Calu3 (cell line): ENCODE results near the gene PCSK5. TPM values are rescaled to one million over a fixed set of nuclear protein-coding genes. Genes with fewer than 3 reads are reported as not detected.

Source experiments
- BruUV-seq: library from RNA; stranded (reverse); fragments of 400-500 nt; replicated peaks from 2 replicates; lab custom pipeline; 2021; lab: Mats Ljungman, UMichigan
- CTCF ChIA-PET: fragments of 300-600 bp; sonication (Branson Sonifier 250); formaldehyde crosslinking; loops from one replicate; lab custom pipeline; 2022; ENCODE audit warnings: antibody characterized with exemption; lab: Charles Lee
- DNase-seq: peaks from one replicate; pipeline ENCODE4 v3.0.0; 2022
- H3K27ac Mint-ChIP-seq: one replicate; pipeline ENCODE4 v1.8.0; 2022; ENCODE audit warnings: mixed read lengths; ENCODE audit not compliant: unreplicated experiment
- H3K27me3 Mint-ChIP-seq: one replicate; pipeline ENCODE4 v1.8.0; 2022; ENCODE audit warnings: mixed read lengths; ENCODE audit not compliant: unreplicated experiment
- H3K36me3 Mint-ChIP-seq: one replicate; pipeline ENCODE4 v1.8.0; 2022; ENCODE audit warnings: mild to moderate bottlenecking, moderate library complexity, mixed read lengths; ENCODE audit not compliant: insufficient read depth, unreplicated experiment
- H3K4me1 Mint-ChIP-seq: one replicate; pipeline ENCODE4 v1.8.0; 2022; ENCODE audit warnings: mild to moderate bottlenecking, low read depth, mixed read lengths; ENCODE audit not compliant: unreplicated experiment
- H3K4me3 Mint-ChIP-seq: one replicate; pipeline ENCODE4 v1.8.0; 2022; ENCODE audit warnings: mild to moderate bottlenecking, low read depth, moderate library complexity, mixed read lengths; ENCODE audit not compliant: unreplicated experiment
- H3K9me3 Mint-ChIP-seq: one replicate; pipeline ENCODE4 v1.8.0; 2022; ENCODE audit warnings: low read depth, mixed read lengths; ENCODE audit not compliant: unreplicated experiment
- intact Hi-C: fragments of 100-400 bp; cut with micrococcal nuclease; formaldehyde crosslinking; loops from one replicate; pipeline ENCODE4 v1.10.0; 2022; ENCODE audit not compliant: unreplicated experiment
- total RNA-seq: library from RNA; stranded (reverse); gene quantifications from 2 replicates; pipeline ENCODE4 v1.2.3, GENCODE V29; 2022
- TF ChIP-seq, protein P1 (sequence below): fragments of 200-600 bp; IDR thresholded peaks from one replicate; pipeline ENCODE4 v1.8.0; 2022; ENCODE audit warnings: antibody characterized with exemption; ENCODE audit not compliant: unreplicated experiment

The PCSK5 gene
- total RNA-seq, 1 experiment from 2014 or later: 38.4 TPM

DNA sequence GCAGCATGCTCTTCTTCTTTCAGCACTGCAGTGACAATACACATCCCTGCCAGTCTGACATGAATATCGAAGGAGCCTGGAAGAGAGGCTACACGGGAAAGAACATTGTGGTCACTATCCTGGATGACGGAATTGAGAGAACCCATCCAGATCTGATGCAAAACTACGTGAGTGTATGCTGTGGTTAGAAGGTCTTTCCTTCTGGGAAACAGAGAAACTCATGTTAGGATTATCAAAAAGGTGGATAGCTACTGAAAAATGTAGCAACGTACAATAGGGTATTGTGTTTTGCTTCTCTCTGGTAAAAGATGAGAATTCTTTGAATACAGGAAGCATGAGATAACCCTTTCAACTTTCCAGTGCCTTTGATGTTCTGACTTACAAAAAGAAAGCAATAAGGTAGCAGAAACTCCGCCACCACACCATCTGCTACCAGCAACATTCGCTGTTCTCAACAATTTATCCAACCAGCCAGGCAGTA is 133.3 kb downstream of the PCSK5 start:
- Mint-ChIP-seq H3K4me3 (no peak overlapping the region), H3K27ac (no peak overlapping the region), H3K9me3 (no peaks in the 10 kb centered on the region), H3K36me3 (peaks cover 16% of the 10 kb centered on the region), H3K27me3 (no peaks in the 10 kb centered on the region), H3K4me1 (no peaks in the 10 kb centered on the region)
- BruUV-seq: no TSS peak
- TF ChIP-seq, protein P1, sequence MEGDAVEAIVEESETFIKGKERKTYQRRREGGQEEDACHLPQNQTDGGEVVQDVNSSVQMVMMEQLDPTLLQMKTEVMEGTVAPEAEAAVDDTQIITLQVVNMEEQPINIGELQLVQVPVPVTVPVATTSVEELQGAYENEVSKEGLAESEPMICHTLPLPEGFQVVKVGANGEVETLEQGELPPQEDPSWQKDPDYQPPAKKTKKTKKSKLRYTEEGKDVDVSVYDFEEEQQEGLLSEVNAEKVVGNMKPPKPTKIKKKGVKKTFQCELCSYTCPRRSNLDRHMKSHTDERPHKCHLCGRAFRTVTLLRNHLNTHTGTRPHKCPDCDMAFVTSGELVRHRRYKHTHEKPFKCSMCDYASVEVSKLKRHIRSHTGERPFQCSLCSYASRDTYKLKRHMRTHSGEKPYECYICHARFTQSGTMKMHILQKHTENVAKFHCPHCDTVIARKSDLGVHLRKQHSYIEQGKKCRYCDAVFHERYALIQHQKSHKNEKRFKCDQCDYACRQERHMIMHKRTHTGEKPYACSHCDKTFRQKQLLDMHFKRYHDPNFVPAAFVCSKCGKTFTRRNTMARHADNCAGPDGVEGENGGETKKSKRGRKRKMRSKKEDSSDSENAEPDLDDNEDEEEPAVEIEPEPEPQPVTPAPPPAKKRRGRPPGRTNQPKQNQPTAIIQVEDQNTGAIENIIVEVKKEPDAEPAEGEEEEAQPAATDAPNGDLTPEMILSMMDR: no peak
- DNase-seq: no peak
- CTCF ChIA-PET: no interaction called here
- intact Hi-C loops: no loop called here

DNA sequence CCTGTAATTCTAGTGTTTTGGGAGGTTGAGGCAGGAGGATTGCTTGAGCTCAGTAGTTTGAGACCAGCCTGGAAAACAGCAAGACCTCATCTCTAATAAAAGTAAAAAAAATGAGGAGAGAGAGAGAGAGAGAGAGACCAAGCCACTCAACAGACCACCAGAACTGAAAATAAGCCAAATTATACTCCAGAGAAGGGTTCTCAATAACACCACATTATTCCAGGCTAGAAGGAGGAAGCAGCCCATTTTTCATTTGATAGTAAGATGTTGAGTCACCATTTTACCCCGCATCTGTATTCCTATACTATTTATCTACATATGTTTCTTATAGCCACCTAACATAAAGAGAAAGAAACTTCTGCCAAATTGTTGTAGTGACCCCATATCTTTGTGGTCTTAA is 134.8 kb downstream of the PCSK5 start:
- Mint-ChIP-seq H3K4me3 (no peak overlapping the region), H3K27ac (no peak overlapping the region), H3K9me3 (no peaks in the 10 kb centered on the region), H3K36me3 (peaks cover 16% of the 10 kb centered on the region), H3K4me1 (no peaks in the 10 kb centered on the region), H3K27me3 (no peaks in the 10 kb centered on the region)
- TF ChIP-seq, protein P1: no peak
- no peak for DNase-seq
- intact Hi-C loops: no loop called here
- CTCF ChIA-PET: no interaction called here
- BruUV-seq: no TSS peak

DNA sequence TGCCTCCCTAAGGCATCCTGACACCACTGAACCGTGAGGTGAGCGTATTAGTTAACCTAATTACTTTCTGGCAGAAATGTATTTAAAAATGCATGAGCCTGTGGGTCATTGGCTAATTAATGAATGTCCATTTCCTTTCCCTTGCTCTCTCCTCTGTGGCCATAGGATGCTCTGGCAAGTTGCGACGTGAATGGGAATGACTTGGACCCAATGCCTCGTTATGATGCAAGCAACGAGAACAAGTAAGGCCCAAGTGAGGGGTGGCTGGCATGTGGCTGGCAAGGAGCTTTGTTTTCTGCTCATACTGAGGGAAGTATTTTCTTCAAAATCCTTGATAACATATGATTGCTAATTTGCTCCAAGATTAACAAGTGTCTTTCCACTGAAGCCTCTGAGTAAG is 136.3 kb downstream of the PCSK5 start:
- no peak for DNase-seq
- BruUV-seq: no TSS peak
- intact Hi-C loops: no loop called here
- no peak overlapping the region for H3K4me3 Mint-ChIP-seq
- TF ChIP-seq, protein P1: no peak
- peaks cover 17% of the 10 kb centered on the region for H3K36me3 Mint-ChIP-seq
- CTCF ChIA-PET: no interaction called here
- H3K27ac Mint-ChIP-seq: no peak overlapping the region
- H3K9me3 Mint-ChIP-seq: no peaks in the 10 kb centered on the region
- H3K27me3 Mint-ChIP-seq: no peaks in the 10 kb centered on the region
- no peaks in the 10 kb centered on the region for H3K4me1 Mint-ChIP-seq

DNA sequence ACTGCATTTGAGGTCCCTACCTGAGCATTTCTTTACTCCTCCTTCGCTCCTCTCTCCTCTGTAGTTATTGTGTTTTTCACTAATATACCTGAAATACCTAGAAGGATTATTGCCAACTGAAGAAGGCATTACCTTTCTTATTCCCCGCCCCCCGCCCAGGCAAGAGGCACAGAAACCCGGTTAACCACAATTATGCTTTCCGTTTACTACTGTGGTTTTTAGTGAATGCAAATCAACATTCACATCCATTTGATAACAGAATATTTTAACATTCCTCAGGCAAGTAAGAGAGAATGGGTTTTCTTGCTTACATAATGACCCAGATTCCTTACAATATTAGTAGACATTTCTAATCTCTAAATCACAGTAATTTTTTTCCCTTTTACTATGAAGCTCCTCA is 136.9 kb downstream of the PCSK5 start:
- Mint-ChIP-seq H3K27me3 (no peaks in the 10 kb centered on the region), H3K4me3 (no peak overlapping the region), H3K4me1 (no peaks in the 10 kb centered on the region), H3K9me3 (no peaks in the 10 kb centered on the region), H3K36me3 (peaks cover 21% of the 10 kb centered on the region), H3K27ac (no peak overlapping the region)
- CTCF ChIA-PET: no interaction called here
- no peak for DNase-seq
- intact Hi-C loops: no loop called here
- TF ChIP-seq, protein P1: no peak
- BruUV-seq: no TSS peak
